ENCODE results near the gene KDM2A. TPM values are rescaled to one million over a fixed set of nuclear protein-coding genes. Genes with fewer than 3 reads are reported as not detected.
"Not testable (repeated sequence)": the region's sequence is repeated elsewhere in the genome, so short reads cannot be mapped to it uniquely, and the experiment has no call there.

KDM2A gene
- total RNA-seq, 1 donor from 2014 or later = 37.5 TPM

GRCh38 chr11:67209222-67209621, 90.2 kb downstream of the KDM2A start:
- DNase-seq; ATAC-seq; intact Hi-C loops (cut with micrococcal nuclease): not testable (repeated sequence)

DNA sequence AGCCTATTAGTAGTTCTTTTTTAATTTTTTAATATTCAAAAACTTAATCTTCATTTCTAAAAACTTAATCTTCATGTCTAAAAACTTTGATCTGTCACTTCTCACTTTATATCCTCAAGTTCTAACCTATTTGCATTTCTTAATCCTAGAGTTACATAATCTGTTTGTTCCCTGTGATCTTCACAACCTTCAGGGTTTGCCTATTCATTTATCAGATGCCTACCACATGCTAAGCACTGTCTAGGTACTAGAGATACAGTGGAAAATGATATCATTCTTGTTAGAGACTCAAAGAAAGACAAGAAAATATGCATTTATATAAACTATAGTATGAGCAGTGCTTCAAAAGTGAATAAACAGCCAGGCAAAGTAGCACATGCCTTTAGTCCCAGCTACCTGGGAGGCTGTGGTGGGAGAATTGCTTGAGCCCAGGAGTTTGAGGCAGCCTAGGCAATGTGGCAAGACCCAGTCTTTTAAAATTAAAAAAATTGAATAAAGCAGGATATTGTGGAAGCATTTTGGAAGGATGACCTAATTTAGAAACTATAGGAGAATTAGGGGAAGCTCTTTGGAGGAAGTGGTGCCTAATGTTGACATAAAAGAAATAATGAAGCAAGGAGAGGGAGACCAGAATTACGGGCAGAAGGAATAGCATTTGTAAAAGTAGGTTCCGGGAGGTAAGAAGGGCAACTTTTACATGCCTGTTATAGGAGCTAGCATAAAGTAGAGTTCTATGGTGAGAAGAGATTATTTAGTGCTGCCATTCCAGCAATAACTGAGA, 92.8 kb downstream of the KDM2A start:
- ATAC-seq (no peak), DNase-seq (no peak)
- intact Hi-C loops (cut with micrococcal nuclease) = no loop called here

GRCh38 chr11:67213178-67213621, 94.1 kb downstream of the KDM2A start:
- DNase-seq (no peak), ATAC-seq (no peak)
- intact Hi-C loops (cut with micrococcal nuclease) = no loop called here

- ATAC-seq (no peak), DNase-seq (no peak)
- intact Hi-C loops (cut with micrococcal nuclease) = no loop called here
Observed at GRCh38 chr11:67227726-67228125, 108.7 kb downstream of the KDM2A start.

DNA sequence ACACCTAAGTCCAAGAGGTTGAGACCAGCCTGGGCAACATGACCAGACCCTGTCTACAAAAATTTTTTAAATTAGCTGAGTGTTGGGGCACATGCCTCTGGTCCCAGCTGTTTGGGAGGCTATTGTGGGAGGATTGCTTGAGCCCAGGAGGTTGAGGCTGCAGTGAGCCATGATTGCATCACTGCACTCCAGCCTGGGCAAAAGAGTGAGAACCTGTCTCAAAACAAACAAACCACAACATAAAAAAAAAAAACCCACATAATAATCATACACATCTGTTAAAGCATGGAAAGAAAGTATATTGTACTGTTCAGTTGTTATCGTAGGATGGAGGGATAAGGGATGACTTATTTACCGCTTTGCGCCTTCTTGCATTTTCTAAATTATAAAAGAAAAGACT, 111.3 kb downstream of the KDM2A start:
- intact Hi-C loops (cut with micrococcal nuclease) = no loop called here
- DNase-seq (no peak), ATAC-seq (no peak)

DNA sequence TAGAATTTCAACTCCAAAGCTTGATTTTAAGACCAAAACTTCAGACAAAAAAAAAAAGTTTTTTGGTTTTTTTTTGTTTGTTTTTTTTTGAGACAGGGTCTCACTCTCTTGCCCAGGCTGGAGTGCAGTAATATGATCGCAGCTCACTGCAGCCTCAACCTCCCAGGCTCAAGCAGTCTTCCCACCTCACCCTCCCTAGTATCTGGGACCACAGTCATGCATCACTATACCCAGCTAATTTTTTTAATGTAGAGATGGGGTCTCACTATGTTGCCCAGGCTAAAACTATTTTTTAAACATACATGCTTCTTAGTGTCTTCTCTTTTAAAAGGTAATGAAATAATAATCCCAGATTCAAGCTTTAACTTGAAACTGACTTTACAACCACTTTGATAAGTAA, 111.8 kb downstream of the KDM2A start:
- intact Hi-C loops (cut with micrococcal nuclease) = no loop called here
- ATAC-seq (no peak), DNase-seq (no peak)

DNA sequence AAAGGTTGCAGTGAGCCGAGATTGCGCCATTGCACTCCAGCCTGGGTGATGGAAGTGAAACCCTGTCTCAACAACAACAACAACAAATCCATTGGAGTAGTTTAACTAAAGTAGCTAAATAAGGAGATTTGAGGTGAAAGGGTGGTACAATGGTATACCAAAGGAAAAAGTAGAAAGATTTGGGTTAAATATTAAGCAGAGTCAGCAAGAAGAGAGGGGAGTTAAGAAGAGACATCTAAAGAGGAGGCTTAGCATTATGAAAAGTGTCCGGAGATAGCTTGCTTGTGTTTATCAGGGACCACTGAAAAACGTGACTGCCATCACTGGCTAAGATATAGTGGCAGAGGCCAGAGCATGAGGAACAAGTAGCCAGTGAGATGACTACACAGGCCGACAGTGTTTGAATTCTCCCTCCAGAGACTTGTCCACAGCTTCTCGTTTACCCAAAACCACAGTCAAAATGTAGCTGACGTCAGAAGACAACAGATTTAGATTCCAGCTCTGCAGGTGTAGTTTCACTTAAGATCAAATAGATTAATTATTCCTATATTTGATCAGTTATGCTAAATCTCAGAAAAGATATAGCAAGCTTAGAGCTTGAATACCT, 114.6 kb downstream of the KDM2A start:
- intact Hi-C loops (cut with micrococcal nuclease) = no loop called here
- no peak for ATAC-seq
- DNase-seq = no peak

- intact Hi-C loops (cut with micrococcal nuclease); ATAC-seq; DNase-seq: not testable (repeated sequence)
Observed at GRCh38 chr11:67234571-67234970, 115.5 kb downstream of the KDM2A start.

DNA sequence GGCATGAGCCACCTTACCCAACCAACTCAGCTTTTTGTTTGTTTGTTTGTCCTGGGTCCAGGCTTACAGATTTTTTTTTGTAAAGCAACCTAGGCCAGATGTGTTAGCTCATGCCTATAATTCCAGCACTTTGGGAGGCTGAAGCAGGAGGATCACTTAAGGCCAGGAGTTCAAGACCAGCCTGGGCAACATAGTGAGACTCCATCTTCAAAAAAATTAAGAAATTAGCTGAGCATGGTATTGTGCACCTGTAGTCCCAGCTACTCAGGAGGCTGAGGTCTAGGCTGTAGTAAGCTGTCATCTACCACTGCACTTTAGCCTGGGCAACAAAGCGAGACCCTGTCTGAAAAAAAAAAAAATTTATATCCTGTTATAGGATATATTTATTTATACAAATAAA, 118.5 kb downstream of the KDM2A start:
- intact Hi-C loops (cut with micrococcal nuclease) = no loop called here
- ATAC-seq (no peak), DNase-seq (no peak)

GRCh38 chr11:67238894-67239782, 120.1 kb downstream of the KDM2A start:
- peak; percentile 3 for ATAC-seq
- no peak for DNase-seq
- intact Hi-C loops (cut with micrococcal nuclease) = no loop called here

DNA sequence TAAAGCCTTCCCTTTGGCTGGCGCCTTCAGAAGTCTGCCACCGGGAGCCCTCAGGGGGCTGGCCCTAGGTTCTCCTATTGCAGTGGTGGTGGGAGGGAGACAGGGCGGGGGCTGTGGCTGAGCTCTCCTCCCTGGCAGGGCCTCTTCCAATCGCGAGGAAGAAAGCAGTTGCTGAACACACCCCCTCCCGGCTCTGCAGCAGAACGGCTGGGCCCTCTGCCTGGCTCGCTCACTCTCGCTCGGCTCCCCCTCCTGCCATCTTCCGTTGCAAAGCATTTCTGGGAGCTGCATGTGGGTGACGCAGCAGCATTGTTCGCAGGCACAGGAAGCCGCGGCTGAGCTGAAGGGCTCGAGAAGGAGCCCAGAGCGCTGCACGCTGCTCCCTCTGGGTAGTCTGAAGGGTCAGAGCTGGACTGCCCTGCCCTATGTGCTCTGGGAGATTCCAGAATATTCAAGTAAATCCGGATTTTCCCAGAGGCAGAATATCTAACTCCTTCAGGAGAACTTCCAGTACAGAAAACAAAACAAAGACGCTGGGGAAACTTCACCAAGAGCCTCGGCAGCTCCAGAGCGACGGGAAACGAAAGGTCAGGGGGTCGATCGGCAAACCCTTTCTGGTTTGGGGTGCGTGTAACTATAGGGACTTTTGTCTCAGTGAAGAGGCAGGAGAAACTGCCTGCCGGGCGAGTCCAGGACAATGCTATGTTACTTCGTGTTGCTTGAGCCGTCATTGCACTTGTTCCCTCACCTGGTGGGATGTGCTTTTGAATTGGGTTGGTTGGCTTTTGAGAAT, 120.9 kb downstream of the KDM2A start:
- intact Hi-C loops (cut with micrococcal nuclease) = no loop called here
- DNase-seq (peak; percentile 96), ATAC-seq (peak; percentile 97)

GRCh38 chr11:67240576-67241389, 121.7 kb downstream of the KDM2A start:
- DNase-seq = peak; percentile 64
- peak; percentile 33 for ATAC-seq
- intact Hi-C loops (cut with micrococcal nuclease) = no loop called here

- DNase-seq (no peak), ATAC-seq (no peak)
- intact Hi-C loops (cut with micrococcal nuclease) = no loop called here
Observed at GRCh38 chr11:67242548-67242947, 123.5 kb downstream of the KDM2A start.

DNA sequence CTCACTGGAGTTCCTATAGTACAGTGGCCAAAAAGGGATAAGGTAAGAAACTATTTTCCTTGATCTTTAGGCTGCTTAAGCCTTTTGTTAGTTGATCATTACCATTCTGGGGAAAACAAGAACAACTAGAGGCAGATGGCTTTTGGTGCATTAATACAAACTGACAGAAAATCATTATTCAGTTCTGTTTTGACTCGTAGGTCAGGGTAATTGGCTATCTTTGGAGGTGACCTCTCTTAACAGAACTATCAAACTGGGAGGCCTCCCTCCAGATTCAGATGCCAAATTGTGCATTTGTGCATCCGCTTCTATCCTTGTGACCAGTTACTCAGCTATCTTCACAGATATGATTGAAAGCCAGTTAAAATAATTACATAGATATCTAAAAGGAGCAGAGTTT, 124.0 kb downstream of the KDM2A start:
- intact Hi-C loops (cut with micrococcal nuclease) = no loop called here
- ATAC-seq = no peak

GRCh38 chr11:67245046-67245445, 126.0 kb downstream of the KDM2A start:
- no peak for ATAC-seq
- DNase-seq = no peak
- intact Hi-C loops (cut with micrococcal nuclease) = no loop called here

More for the DNA sequence above, 124.0 kb downstream of the KDM2A start:
- DNase-seq = no peak

- no peak for ATAC-seq
- no peak for DNase-seq
- intact Hi-C loops (cut with micrococcal nuclease) = no loop called here
Observed at GRCh38 chr11:67247946-67248550, 129.0 kb downstream of the KDM2A start.

- ATAC-seq = peak; percentile 82
- intact Hi-C loops (cut with micrococcal nuclease) = no loop called here
- peak; percentile 70 for DNase-seq
Observed at GRCh38 chr11:67248653-67249052, 129.6 kb downstream of the KDM2A start.

Data from left ventricle myocardium superior (tissue), 1 donor.